IPS DF 6.9 (cell line): ENCODE data around the gene RFTN1.
A peak's percentile ranks its signal among the peaks of the same experiment; 100 is the strongest.

Experiments used
- DNase-seq: peaks from one replicate; pipeline ENCODE4 v3.0.0-alpha.2; 2013; ENCODE audit warnings: low read depth, low spot score
- H3K27ac ChIP-seq: one replicate; pipeline ENCODE4 v1.5.1; 2013; ENCODE audit warnings: low read length, control low read depth
- H3K27me3 ChIP-seq: 2 replicates; pipeline ENCODE4 v1.6.1; 2013; ENCODE audit warnings: mild to moderate bottlenecking, low read length; ENCODE audit not compliant: control insufficient read depth, insufficient read depth
- H3K36me3 ChIP-seq: 2 replicates; pipeline ENCODE4 v1.6.1; 2013; ENCODE audit warnings: low read length; ENCODE audit not compliant: control insufficient read depth, insufficient read depth
- H3K4me1 ChIP-seq: 2 replicates; pipeline ENCODE4 v1.6.1; 2013; ENCODE audit warnings: low read length; ENCODE audit not compliant: control insufficient read depth, insufficient read depth
- H3K4me3 ChIP-seq: 2 replicates; pipeline ENCODE4 v1.5.1; 2013; ENCODE audit warnings: mild to moderate bottlenecking, low read length
- H3K9me3 ChIP-seq: 2 replicates; pipeline ENCODE4 v1.6.1; 2013; ENCODE audit warnings: low read length, inconsistent platforms; ENCODE audit not compliant: control insufficient read depth, insufficient read depth
- WGBS: extraction: QIAGEN DNeasy Blood & Tissue Kit; methylation state at CpG from one replicate; pipeline ENCODE4 v1.1.7; 2013; ENCODE audit warnings: mixed read lengths, missing lambda C conversion rate; ENCODE audit not compliant: insufficient read length, insufficient coverage; 5-methylcytosine and 5-hydroxymethylcytosine counted together

The RFTN1 gene

GRCh38 chr3:16514021-16514700 lies 662 bp upstream of the RFTN1 start:
- Histone ChIP-seq H3K27me3 (peaks cover 12% of the 10 kb centered on the region; the same call in 1 of the 2 replicates), H3K4me3 (peak overlapping the region; percentile 64; the same call in 1 of the 2 replicates), H3K27ac (no peak overlapping the region), H3K4me1 (peaks cover 2% of the 10 kb centered on the region; the same call in 1 of the 2 replicates), H3K36me3 (no peaks in the 10 kb centered on the region), H3K9me3 (no peaks in the 10 kb centered on the region)
- no peak for DNase-seq
- WGBS, result no CpG with 5 or more reads among the region's 9 CpGs

DNA sequence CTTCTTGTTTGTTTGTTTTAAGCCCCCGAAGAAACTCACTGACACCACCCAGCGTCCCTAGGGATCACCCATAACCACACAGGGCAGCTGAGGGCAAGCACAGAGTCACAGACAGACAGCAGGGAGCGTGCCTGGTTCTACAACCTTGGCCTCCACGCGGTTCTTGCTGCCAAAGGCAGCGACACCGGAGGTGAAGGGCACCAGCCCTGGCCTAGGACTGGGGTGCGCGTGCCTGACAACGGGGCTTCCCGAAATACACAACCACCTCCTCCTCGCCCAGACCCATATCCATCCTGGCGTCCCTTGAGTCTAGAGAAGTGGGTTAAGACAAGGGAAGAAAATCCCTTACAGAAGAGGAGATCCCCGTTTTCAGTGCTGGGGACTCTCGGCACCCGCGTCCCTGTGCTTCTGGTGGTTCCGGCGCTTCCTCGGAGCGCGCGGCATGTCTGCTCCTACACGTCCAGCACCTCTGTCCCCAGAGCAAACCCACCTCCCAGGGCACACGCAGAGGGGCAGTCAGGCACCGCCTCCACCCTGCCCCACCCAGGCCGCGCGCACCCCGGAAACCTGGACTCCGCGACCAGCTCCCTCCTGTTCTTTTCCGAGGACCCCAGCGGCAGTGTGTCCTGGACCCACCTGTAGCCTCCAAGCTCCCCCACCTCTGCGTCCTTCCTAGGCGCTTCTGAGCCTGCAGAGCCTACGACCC lies 911 bp downstream of the RFTN1 start:
- peaks cover 12% of the 10 kb centered on the region; the same call in 1 of the 2 replicates for H3K27me3 ChIP-seq
- WGBS, result no CpG with 5 or more reads among the region's 37 CpGs
- DNase-seq, result no peak
- H3K4me1 ChIP-seq, result peaks cover 4% of the 10 kb centered on the region; the same call in 1 of the 2 replicates
- no peak overlapping the region for H3K27ac ChIP-seq
- peak overlapping the region; percentile 64; the same call in 1 of the 2 replicates for H3K4me3 ChIP-seq
- H3K36me3 ChIP-seq, result no peaks in the 10 kb centered on the region
- no peaks in the 10 kb centered on the region for H3K9me3 ChIP-seq

GRCh38 chr3:16511681-16512434 lies 1.6 kb downstream of the RFTN1 start:
- Histone ChIP-seq H3K36me3 (no peaks in the 10 kb centered on the region), H3K4me1 (peaks cover 3% of the 10 kb centered on the region; the same call in 1 of the 2 replicates), H3K27me3 (peaks cover 12% of the 10 kb centered on the region; the same call in 1 of the 2 replicates), H3K4me3 (no peak overlapping the region), H3K27ac (no peak overlapping the region), H3K9me3 (no peaks in the 10 kb centered on the region)
- no CpG with 5 or more reads among the region's 11 CpGs for WGBS
- DNase-seq, result no peak

- Histone ChIP-seq H3K36me3 (no peaks in the 10 kb centered on the region), H3K4me3 (no peak overlapping the region), H3K9me3 (no peaks in the 10 kb centered on the region), H3K27me3 (peaks cover 12% of the 10 kb centered on the region; the same call in 1 of the 2 replicates), H3K4me1 (peaks cover 2% of the 10 kb centered on the region), H3K27ac (no peak overlapping the region)
- no CpG with 5 or more reads among the region's 3 CpGs for WGBS
- DNase-seq, result no peak
These were observed 2.7 kb downstream of the RFTN1 start for GRCh38 chr3:16510620-16511319.

DNA sequence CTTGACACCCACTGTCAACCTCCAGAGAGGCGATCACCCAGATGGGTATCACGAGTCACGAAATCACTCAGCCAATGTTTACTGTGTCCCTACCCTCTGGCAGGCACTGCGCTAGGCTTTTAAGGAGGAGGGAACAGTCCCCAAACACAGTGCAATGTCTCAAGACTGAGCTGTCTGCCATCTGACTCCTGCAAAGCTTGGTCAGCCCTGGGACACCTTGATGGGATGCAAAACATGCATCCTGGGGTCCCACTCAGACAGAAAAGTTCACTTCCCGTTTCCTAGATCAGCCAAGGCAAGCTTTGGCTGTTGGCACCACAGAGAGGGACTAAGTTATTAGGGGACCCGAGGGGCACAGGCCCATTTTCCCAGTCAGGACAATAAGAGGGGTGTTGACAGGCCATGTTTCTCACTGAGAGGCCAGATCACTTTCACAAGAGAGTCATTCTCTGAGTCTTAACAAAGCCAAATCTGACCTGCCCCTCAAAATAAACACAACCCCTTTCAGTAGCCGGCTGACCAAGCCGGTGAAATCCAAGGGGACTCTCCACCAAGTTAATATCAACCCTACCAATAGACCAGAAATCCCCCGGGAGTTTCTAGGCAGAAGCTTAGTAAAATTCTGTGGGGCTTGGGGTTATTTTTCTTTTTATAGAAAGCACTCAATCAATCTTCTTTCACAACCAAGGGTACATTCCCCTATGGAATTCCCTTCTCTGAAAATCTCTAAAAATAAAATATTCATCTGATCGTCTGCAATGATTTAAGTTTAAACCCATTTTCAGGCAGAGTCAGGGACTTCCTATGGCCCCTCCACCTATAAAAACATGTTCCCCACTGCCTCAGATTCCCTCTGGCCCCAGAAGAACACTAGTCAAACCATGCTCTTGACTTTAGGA lies 3.5 kb downstream of the RFTN1 start:
- no peaks in the 10 kb centered on the region for H3K9me3 ChIP-seq
- H3K27ac ChIP-seq, result no peak overlapping the region
- H3K36me3 ChIP-seq, result no peaks in the 10 kb centered on the region
- no peak overlapping the region for H3K4me3 ChIP-seq
- H3K27me3 ChIP-seq, result peaks cover 12% of the 10 kb centered on the region; the same call in 1 of the 2 replicates
- no CpG with 5 or more reads among the region's 10 CpGs for WGBS
- no peak for DNase-seq
- H3K4me1 ChIP-seq, result peaks cover 2% of the 10 kb centered on the region

GRCh38 chr3:16508591-16508995 lies 4.9 kb downstream of the RFTN1 start:
- H3K9me3 ChIP-seq, result no peaks in the 10 kb centered on the region
- peaks cover 2% of the 10 kb centered on the region for H3K4me1 ChIP-seq
- no peak for DNase-seq
- H3K27me3 ChIP-seq, result peaks cover 7% of the 10 kb centered on the region; the same call in 1 of the 2 replicates
- H3K36me3 ChIP-seq, result no peaks in the 10 kb centered on the region
- H3K4me3 ChIP-seq, result no peak overlapping the region
- H3K27ac ChIP-seq, result no peak overlapping the region
- no CpG with 5 or more reads among the region's 6 CpGs for WGBS

GRCh38 chr3:16508243-16508578 lies 5.3 kb downstream of the RFTN1 start:
- Histone ChIP-seq H3K27ac (no peak overlapping the region), H3K4me3 (no peak overlapping the region), H3K36me3 (no peaks in the 10 kb centered on the region), H3K27me3 (peaks cover 7% of the 10 kb centered on the region; the same call in 1 of the 2 replicates), H3K9me3 (no peaks in the 10 kb centered on the region), H3K4me1 (peaks cover 2% of the 10 kb centered on the region)
- no CpG with 5 or more reads among the region's 4 CpGs for WGBS
- no peak for DNase-seq

GRCh38 chr3:16507578-16508242 lies 5.8 kb downstream of the RFTN1 start:
- no peaks in the 10 kb centered on the region for H3K9me3 ChIP-seq
- H3K27me3 ChIP-seq, result peaks cover 4% of the 10 kb centered on the region; the same call in 1 of the 2 replicates
- no peak overlapping the region for H3K27ac ChIP-seq
- WGBS, result 98% methylated on average over 2 of the region's 8 CpGs
- no peak overlapping the region for H3K4me3 ChIP-seq
- DNase-seq, result no peak
- H3K36me3 ChIP-seq, result no peaks in the 10 kb centered on the region
- peaks cover 2% of the 10 kb centered on the region for H3K4me1 ChIP-seq
